RCC 7860 (cell line): ENCODE results near the gene XAF1.
"Not testable (repeated sequence)": the region's sequence is repeated elsewhere in the genome, so short reads cannot be mapped to it uniquely, and the experiment has no call there.

Source experiments
- DNase-seq: peaks from one replicate; pipeline ENCODE4 v3.0.0-alpha.2; 2015; ENCODE audit warnings: low spot score
- FAIRE-seq: peaks from 2 replicates; lab custom pipeline; 2012; peaks lifted over from hg19 to GRCh38; lab: Jason Lieb, UNC

Gene XAF1

GRCh38 chr17:6797718-6798351 is 42.0 kb downstream of the XAF1 start:
- DNase-seq = no peak
- FAIRE-seq = no peak

GRCh38 chr17:6799738-6800137 is 43.9 kb downstream of the XAF1 start:
- DNase-seq (no peak), FAIRE-seq (no peak)

DNA sequence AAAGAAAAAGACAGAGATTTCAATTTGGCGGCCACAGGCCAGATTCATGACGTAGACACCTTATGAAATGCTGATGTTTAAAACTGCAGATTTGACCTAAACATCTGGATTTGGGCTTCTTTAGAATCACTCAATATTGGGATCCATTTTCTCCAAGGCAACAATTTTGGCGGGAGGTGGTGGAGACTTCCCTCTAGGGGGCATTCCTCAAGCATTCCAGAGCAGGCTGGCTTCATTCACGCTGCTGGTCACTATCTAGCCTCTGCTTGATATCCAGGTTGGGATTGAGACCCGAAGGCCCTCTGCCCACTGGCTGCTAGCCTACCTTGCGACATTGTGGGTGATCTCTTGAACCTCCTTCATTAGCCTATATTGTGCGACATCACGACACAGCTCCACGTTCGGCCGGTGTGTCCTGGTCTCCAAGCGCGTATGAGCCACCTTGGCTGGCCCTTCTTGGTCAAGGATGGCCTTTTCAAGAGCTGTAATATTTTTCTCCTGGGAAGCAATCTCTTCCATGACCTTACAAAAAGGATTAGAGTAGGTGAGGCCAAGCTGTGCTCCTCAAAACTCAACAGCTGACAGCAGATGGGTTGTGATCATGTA is 44.7 kb downstream of the XAF1 start:
- FAIRE-seq = no peak
- DNase-seq = no peak

GRCh38 chr17:6811510-6811909 is 55.7 kb downstream of the XAF1 start:
- DNase-seq (no peak), FAIRE-seq (no peak)

GRCh38 chr17:6812295-6812694 is 56.4 kb downstream of the XAF1 start:
- FAIRE-seq = no peak
- no peak for DNase-seq

GRCh38 chr17:6815775-6816174 is 59.9 kb downstream of the XAF1 start:
- peak; percentile 55 for FAIRE-seq
- DNase-seq = peak; percentile 80

DNA sequence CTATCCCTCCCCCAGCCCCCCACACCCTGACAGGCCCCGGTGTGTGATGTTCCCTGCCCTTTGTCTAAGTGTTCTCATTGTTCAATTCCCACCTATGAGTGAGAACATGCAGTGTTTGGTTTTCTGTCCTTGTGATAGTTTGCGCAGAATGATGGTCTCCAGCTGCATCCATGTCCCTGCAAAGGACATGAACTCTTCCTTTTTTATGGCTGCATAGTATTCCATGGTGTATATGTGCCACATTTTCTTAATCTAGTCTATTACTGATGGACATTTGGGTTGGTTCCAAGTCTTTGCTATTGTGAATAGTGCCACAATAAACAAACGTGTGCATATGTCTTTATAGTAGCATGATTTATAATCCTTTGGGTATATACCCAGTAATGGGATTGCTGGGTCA is 60.5 kb downstream of the XAF1 start:
- not testable (repeated sequence) for FAIRE-seq, DNase-seq

GRCh38 chr17:6818938-6819337 is 63.1 kb downstream of the XAF1 start:
- FAIRE-seq = no peak
- DNase-seq = no peak

DNA sequence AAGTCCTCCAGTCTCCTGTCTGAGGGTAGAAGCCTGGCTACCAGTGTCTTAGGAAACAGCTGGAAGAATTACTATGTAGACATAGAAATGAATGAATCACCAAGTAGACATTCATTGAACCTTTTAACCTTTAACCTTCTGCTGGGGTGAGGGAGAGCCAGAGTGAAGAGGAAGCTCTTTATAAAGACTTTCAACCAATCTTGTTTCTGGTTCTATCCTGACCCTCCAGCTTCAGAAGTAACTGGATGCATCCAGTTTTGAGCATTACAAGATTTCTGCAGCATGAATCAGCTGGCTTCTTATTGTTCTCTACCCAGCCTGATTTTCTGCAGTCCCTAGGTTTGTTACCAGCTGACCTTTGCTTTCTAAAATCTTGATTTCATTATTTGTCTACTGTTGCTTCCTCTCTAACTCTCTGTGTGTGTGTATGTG is 67.2 kb downstream of the XAF1 start:
- DNase-seq (peak; percentile 46), FAIRE-seq (no peak)
